ENCODE measurements around the gene STAT5B.
"Not testable (repeated sequence)": the region's sequence is repeated elsewhere in the genome, so short reads cannot be mapped to it uniquely, and the experiment has no call there.

The STAT5B gene

GRCh38 chr17:42188749-42189650 lies 87.2 kb downstream of the STAT5B start:
- DNase-seq (ENCODE audit: low read depth, low spot score): peak; percentile 79
- H3K4me3 ChIP-seq (ENCODE audit: low read length): no peak overlapping the region

- no peak for DNase-seq (ENCODE audit: low read depth, low spot score)
Observed at GRCh38 chr17:42187833-42188232, 88.4 kb downstream of the STAT5B start.

GRCh38 chr17:42186191-42186590 lies 90.0 kb downstream of the STAT5B start:
- DNase-seq (ENCODE audit: low read depth, low spot score); H3K4me3 ChIP-seq (ENCODE audit: low read length): not testable (repeated sequence)

More at GRCh38 chr17:42187833-42188232, 88.4 kb downstream of the STAT5B start:
- H3K4me3 ChIP-seq (ENCODE audit: low read length): no peak overlapping the region

GRCh38 chr17:42185621-42185930 lies 90.6 kb downstream of the STAT5B start:
- no peak overlapping the region for H3K4me3 ChIP-seq (ENCODE audit: low read length)
- no peak for DNase-seq (ENCODE audit: low read depth, low spot score)

- H3K4me3 ChIP-seq (ENCODE audit: low read length): peak within 1 kb of the TSS; percentile 79
- no peak for DNase-seq (ENCODE audit: low read depth, low spot score)
Observed at GRCh38 chr17:42184713-42185620, 91.2 kb downstream of the STAT5B start, which contains the start of gene HCRT. Gene HCRT, minus strand, starts transcription at chr17:42185452. Its CDS starts 87 bp downstream, at chr17:42185365.

- H3K4me3 ChIP-seq (ENCODE audit: low read length): peak overlapping the region; percentile 79
- no peak for DNase-seq (ENCODE audit: low read depth, low spot score)
Observed at GRCh38 chr17:42183741-42184711, 92.2 kb downstream of the STAT5B start.

- no peak for DNase-seq (ENCODE audit: low read depth, low spot score)
- peak overlapping the region; percentile 79 for H3K4me3 ChIP-seq (ENCODE audit: low read length)
Observed at GRCh38 chr17:42182927-42183734, 93.1 kb downstream of the STAT5B start.

GRCh38 chr17:42181851-42182207 lies 94.4 kb downstream of the STAT5B start:
- H3K4me3 ChIP-seq (ENCODE audit: low read length): no peak overlapping the region; the same call in 1 of the 2 replicates
- no peak for DNase-seq (ENCODE audit: low read depth, low spot score)

GRCh38 chr17:42180922-42181850 lies 95.0 kb downstream of the STAT5B start, which contains the start of gene KCNH4:
Gene KCNH4, minus strand, starts transcription at chr17:42181142. Its CDS starts 197 bp downstream, at chr17:42180945.
- peak; percentile 83 for DNase-seq (ENCODE audit: low read depth, low spot score)
- peak within 1 kb of the TSS; percentile 22 for H3K4me3 ChIP-seq (ENCODE audit: low read length)

- no peak overlapping the region for H3K4me3 ChIP-seq (ENCODE audit: low read length)
- no peak for DNase-seq (ENCODE audit: low read depth, low spot score)
Observed at GRCh38 chr17:42180411-42180921, 95.7 kb downstream of the STAT5B start.

GRCh38 chr17:42179911-42180410 lies 96.2 kb downstream of the STAT5B start:
- no peak for DNase-seq (ENCODE audit: low read depth, low spot score)
- no peak overlapping the region for H3K4me3 ChIP-seq (ENCODE audit: low read length)

- no peak overlapping the region for H3K4me3 ChIP-seq (ENCODE audit: low read length)
- DNase-seq (ENCODE audit: low read depth, low spot score): no peak
Observed at GRCh38 chr17:42179335-42179734, 96.9 kb downstream of the STAT5B start.

- no peak overlapping the region for H3K4me3 ChIP-seq (ENCODE audit: low read length)
- DNase-seq (ENCODE audit: low read depth, low spot score): no peak
Observed at GRCh38 chr17:42178817-42179216, 97.4 kb downstream of the STAT5B start.

GRCh38 chr17:42177684-42178083 lies 98.5 kb downstream of the STAT5B start:
- H3K4me3 ChIP-seq (ENCODE audit: low read length): no peak overlapping the region
- no peak for DNase-seq (ENCODE audit: low read depth, low spot score)

- no peak for DNase-seq (ENCODE audit: low read depth, low spot score)
- H3K4me3 ChIP-seq (ENCODE audit: low read length): no peak overlapping the region
Observed at GRCh38 chr17:42174126-42174783, 101.9 kb downstream of the STAT5B start.

GRCh38 chr17:42171831-42172230 lies 104.4 kb downstream of the STAT5B start:
- no peak overlapping the region for H3K4me3 ChIP-seq (ENCODE audit: low read length)
- peak; percentile 62 for DNase-seq (ENCODE audit: low read depth, low spot score)

Data from Jurkat, Clone E6-1 (cell line).